Measurements from ENCODE around the gene CCDC175.

The CCDC175 gene

GRCh38 chr14:59565087-59565486 lies 11.5 kb downstream of the CCDC175 start:
- Histone ChIP-seq H4K91ac (ENCODE audit: low read length) (no peak overlapping the region), H3K14ac (ENCODE audit: low read length in 2 of 2) (no peak overlapping the region), H3K27ac (ENCODE audit: low read length, poor library complexity, severe bottlenecking) (no peak overlapping the region), H3K4me1 (ENCODE audit: control insufficient read depth, insufficient read depth, low read depth, low read length) (no peaks in the 10 kb centered on the region), H3K4me2 (ENCODE audit: low read length, poor library complexity, severe bottlenecking) (no peak overlapping the region), H2AFZ (ENCODE audit: low read depth, low read length) (no peak overlapping the region), H3K36me3 (ENCODE audit: control insufficient read depth in 1 of 2, insufficient read depth in 2 of 2, low read depth in 1 of 2, low read length in 2 of 2) (no peaks in the 10 kb centered on the region), H3K18ac (ENCODE audit: low read depth in 1 of 2, low read length in 2 of 2) (no peak overlapping the region), H2BK5ac (ENCODE audit: low read depth, low read length, poor library complexity, severe bottlenecking) (no peak overlapping the region), H3K4me3 (ENCODE audit: insufficient read depth in 1 of 2, low read depth in 1 of 2, low read length in 2 of 2) (no peak overlapping the region), H2BK15ac (ENCODE audit: low read depth, poor library complexity, severe bottlenecking) (no peak overlapping the region), H2AK5ac (ENCODE audit: low read length, severe bottlenecking) (no peak overlapping the region), H3K9me3 (ENCODE audit: control insufficient read depth, low read length) (no peaks in the 10 kb centered on the region), H2BK120ac (ENCODE audit: low read depth, low read length) (no peak overlapping the region), H3K23ac (ENCODE audit: low read length in 2 of 2) (no peak overlapping the region), H3K27me3 (ENCODE audit: control insufficient read depth in 1 of 2, insufficient read depth in 1 of 2, low read length in 2 of 2) (peaks cover 0 to 10% of the 10 kb centered on the region in 2 experiments), H3K4ac (ENCODE audit: low read depth in 1 of 2, low read length in 2 of 2) (no peak overlapping the region), H3K9ac (ENCODE audit: low read length) (no peak overlapping the region), H4K8ac (ENCODE audit: low read length) (no peak overlapping the region), H3K79me1 (replicated peaks; ENCODE audit: low read length, poor library complexity, severe bottlenecking) (no peaks in the 10 kb centered on the region), H2BK12ac (ENCODE audit: low read length in 2 of 2) (no peak overlapping the region)
- WGBS: 94% methylated on average over 1 of the region's 1 CpG
- DNase-seq: no peak

DNA sequence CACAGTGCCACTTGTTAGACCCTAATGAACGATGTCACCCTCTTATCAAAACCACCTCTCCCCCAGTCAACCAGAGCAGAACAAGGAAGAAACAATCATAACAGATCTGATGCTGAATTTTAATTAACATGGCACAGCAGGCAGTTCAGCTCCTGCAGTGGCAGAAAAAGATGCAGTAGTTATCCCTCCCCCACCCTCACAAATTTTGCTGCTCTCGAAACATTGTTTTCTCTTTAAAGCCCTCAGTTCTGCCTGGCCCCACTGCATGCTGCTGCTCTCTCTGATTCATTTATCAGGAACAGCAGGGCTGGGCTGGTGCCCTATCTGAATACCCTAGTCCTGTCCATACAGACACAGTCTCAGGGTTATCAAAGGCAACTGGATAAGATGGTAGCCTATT lies 12.2 kb downstream of the CCDC175 start:
- Histone ChIP-seq H2BK120ac (ENCODE audit: low read depth, low read length) (no peak overlapping the region), H3K27me3 (ENCODE audit: control insufficient read depth in 1 of 2, insufficient read depth in 1 of 2, low read length in 2 of 2) (peaks cover 0 to 10% of the 10 kb centered on the region in 2 experiments), H2BK5ac (ENCODE audit: low read depth, low read length, poor library complexity, severe bottlenecking) (no peak overlapping the region), H3K4me2 (ENCODE audit: low read length, poor library complexity, severe bottlenecking) (no peak overlapping the region), H3K79me1 (replicated peaks; ENCODE audit: low read length, poor library complexity, severe bottlenecking) (no peaks in the 10 kb centered on the region), H3K9ac (ENCODE audit: low read length) (no peak overlapping the region), H4K8ac (ENCODE audit: low read length) (no peak overlapping the region), H3K4me1 (ENCODE audit: control insufficient read depth, insufficient read depth, low read depth, low read length) (no peaks in the 10 kb centered on the region), H4K91ac (ENCODE audit: low read length) (no peak overlapping the region), H3K23ac (ENCODE audit: low read length in 2 of 2) (no peak overlapping the region), H2AK5ac (ENCODE audit: low read length, severe bottlenecking) (no peak overlapping the region), H3K9me3 (ENCODE audit: control insufficient read depth, low read length) (no peaks in the 10 kb centered on the region), H3K14ac (ENCODE audit: low read length in 2 of 2) (no peak overlapping the region), H3K18ac (ENCODE audit: low read depth in 1 of 2, low read length in 2 of 2) (no peak overlapping the region), H3K4ac (ENCODE audit: low read depth in 1 of 2, low read length in 2 of 2) (no peak overlapping the region), H2BK12ac (ENCODE audit: low read length in 2 of 2) (no peak overlapping the region), H3K36me3 (ENCODE audit: control insufficient read depth in 1 of 2, insufficient read depth in 2 of 2, low read depth in 1 of 2, low read length in 2 of 2) (no peaks in the 10 kb centered on the region), H2AFZ (ENCODE audit: low read depth, low read length) (no peak overlapping the region), H3K27ac (ENCODE audit: low read length, poor library complexity, severe bottlenecking) (no peak overlapping the region), H2BK15ac (ENCODE audit: low read depth, poor library complexity, severe bottlenecking) (no peak overlapping the region), H3K4me3 (ENCODE audit: insufficient read depth in 1 of 2, low read depth in 1 of 2, low read length in 2 of 2) (no peak overlapping the region)
- 37% methylated on average over 2 of the region's 2 CpGs for WGBS
- DNase-seq: no peak

GRCh38 chr14:59547310-59547709 lies 29.3 kb downstream of the CCDC175 start:
- no peaks in the 10 kb centered on the region for H3K27me3 ChIP-seq (ENCODE audit: control insufficient read depth in 1 of 2, insufficient read depth in 1 of 2, low read length in 2 of 2)
- WGBS: no CpG with 5 or more reads among the region's 2 CpGs

DNA sequence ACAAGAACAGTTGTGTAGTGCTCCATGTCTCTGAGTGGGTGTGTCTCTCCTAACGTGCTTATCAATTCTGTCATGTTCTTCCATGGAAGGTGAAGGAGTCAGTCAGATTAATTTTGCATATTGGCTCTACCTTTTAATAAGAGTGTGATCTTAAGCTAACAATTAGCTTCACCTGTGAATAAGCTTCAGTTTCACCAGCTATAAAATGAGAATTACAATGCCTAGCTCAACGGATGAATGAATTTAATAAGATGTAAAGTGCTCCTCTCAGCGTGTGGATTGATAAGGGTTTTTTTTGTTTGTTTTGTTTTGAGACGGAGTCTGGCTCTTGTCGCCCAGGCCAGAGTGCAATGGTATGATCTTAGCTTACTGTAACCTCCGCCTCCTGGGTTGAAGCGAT lies 32.7 kb downstream of the CCDC175 start:
- DNase-seq: no peak
- no peak overlapping the region for H2BK15ac ChIP-seq (ENCODE audit: low read depth, poor library complexity, severe bottlenecking)
- H3K4ac ChIP-seq (ENCODE audit: low read depth in 1 of 2, low read length in 2 of 2): no peak overlapping the region
- no peak overlapping the region for H4K91ac ChIP-seq (ENCODE audit: low read length)
- H3K36me3 ChIP-seq (ENCODE audit: control insufficient read depth in 1 of 2, insufficient read depth in 2 of 2, low read depth in 1 of 2, low read length in 2 of 2): no peaks in the 10 kb centered on the region
- no peak overlapping the region for H3K14ac ChIP-seq (ENCODE audit: low read length in 2 of 2)
- no peak overlapping the region for H3K27ac ChIP-seq (ENCODE audit: low read length, poor library complexity, severe bottlenecking)
- H3K4me3 ChIP-seq (ENCODE audit: insufficient read depth in 1 of 2, low read depth in 1 of 2, low read length in 2 of 2): no peak overlapping the region
- H4K8ac ChIP-seq (ENCODE audit: low read length): no peak overlapping the region
- no peak overlapping the region for H3K23ac ChIP-seq (ENCODE audit: low read length in 2 of 2)
- 53% methylated on average over 7 of the region's 7 CpGs for WGBS
- H3K4me2 ChIP-seq (ENCODE audit: low read length, poor library complexity, severe bottlenecking): no peak overlapping the region
- no peak overlapping the region for H3K18ac ChIP-seq (ENCODE audit: low read depth in 1 of 2, low read length in 2 of 2)
- no peak overlapping the region for H2AK5ac ChIP-seq (ENCODE audit: low read length, severe bottlenecking)
- no peaks in the 10 kb centered on the region for H3K79me1 ChIP-seq (replicated peaks; ENCODE audit: low read length, poor library complexity, severe bottlenecking)
- no peak overlapping the region for H2BK5ac ChIP-seq (ENCODE audit: low read depth, low read length, poor library complexity, severe bottlenecking)
- no peaks in the 10 kb centered on the region for H3K27me3 ChIP-seq (ENCODE audit: control insufficient read depth in 1 of 2, insufficient read depth in 1 of 2, low read length in 2 of 2)
- H2AFZ ChIP-seq (ENCODE audit: low read depth, low read length): no peak overlapping the region
- H3K9me3 ChIP-seq (ENCODE audit: control insufficient read depth, low read length): no peaks in the 10 kb centered on the region
- H3K4me1 ChIP-seq (ENCODE audit: control insufficient read depth, insufficient read depth, low read depth, low read length): no peaks in the 10 kb centered on the region
- no peak overlapping the region for H2BK120ac ChIP-seq (ENCODE audit: low read depth, low read length)
- H2BK12ac ChIP-seq (ENCODE audit: low read length in 2 of 2): no peak overlapping the region
- H3K9ac ChIP-seq (ENCODE audit: low read length): no peak overlapping the region

More at GRCh38 chr14:59547310-59547709, 29.3 kb downstream of the CCDC175 start:
- no peak overlapping the region for H3K18ac ChIP-seq (ENCODE audit: low read depth in 1 of 2, low read length in 2 of 2)
- no peak overlapping the region for H2BK120ac ChIP-seq (ENCODE audit: low read depth, low read length)
- H3K79me1 ChIP-seq (replicated peaks; ENCODE audit: low read length, poor library complexity, severe bottlenecking): no peaks in the 10 kb centered on the region
- H4K8ac ChIP-seq (ENCODE audit: low read length): no peak overlapping the region
- H2AK5ac ChIP-seq (ENCODE audit: low read length, severe bottlenecking): no peak overlapping the region
- H4K91ac ChIP-seq (ENCODE audit: low read length): no peak overlapping the region
- DNase-seq: no peak
- H3K36me3 ChIP-seq (ENCODE audit: control insufficient read depth in 1 of 2, insufficient read depth in 2 of 2, low read depth in 1 of 2, low read length in 2 of 2): no peaks in the 10 kb centered on the region
- no peak overlapping the region for H2BK5ac ChIP-seq (ENCODE audit: low read depth, low read length, poor library complexity, severe bottlenecking)
- H3K4me1 ChIP-seq (ENCODE audit: control insufficient read depth, insufficient read depth, low read depth, low read length): no peaks in the 10 kb centered on the region
- no peak overlapping the region for H2BK15ac ChIP-seq (ENCODE audit: low read depth, poor library complexity, severe bottlenecking)
- no peaks in the 10 kb centered on the region for H3K9me3 ChIP-seq (ENCODE audit: control insufficient read depth, low read length)
- H3K4me3 ChIP-seq (ENCODE audit: insufficient read depth in 1 of 2, low read depth in 1 of 2, low read length in 2 of 2): no peak overlapping the region
- no peak overlapping the region for H3K4ac ChIP-seq (ENCODE audit: low read depth in 1 of 2, low read length in 2 of 2)
- no peak overlapping the region for H2AFZ ChIP-seq (ENCODE audit: low read depth, low read length)
- H2BK12ac ChIP-seq (ENCODE audit: low read length in 2 of 2): no peak overlapping the region
- no peak overlapping the region for H3K4me2 ChIP-seq (ENCODE audit: low read length, poor library complexity, severe bottlenecking)
- no peak overlapping the region for H3K23ac ChIP-seq (ENCODE audit: low read length in 2 of 2)
- no peak overlapping the region for H3K27ac ChIP-seq (ENCODE audit: low read length, poor library complexity, severe bottlenecking)
- no peak overlapping the region for H3K14ac ChIP-seq (ENCODE audit: low read length in 2 of 2)
- H3K9ac ChIP-seq (ENCODE audit: low read length): no peak overlapping the region
